A549 treated with CpdA at 1 μM for 4 hours (cell line): ENCODE results near the gene DEPDC4. TPM values are rescaled to one million over a fixed set of nuclear protein-coding genes. Genes with fewer than 3 reads are reported as not detected.

Source experiments
- total RNA-seq: library from RNA; stranded (reverse); fragments of 200-300 nt; extraction: Qiagen RNA extraction; gene quantifications from 5 replicates; pipeline ENCODE4 v1.2.3, GENCODE V29; 2022; ENCODE audit warnings: low read depth

DEPDC4 gene
- total RNA-seq = 1.3 to 2.2 TPM (median 1.5 TPM) in 5 replicates

DNA sequence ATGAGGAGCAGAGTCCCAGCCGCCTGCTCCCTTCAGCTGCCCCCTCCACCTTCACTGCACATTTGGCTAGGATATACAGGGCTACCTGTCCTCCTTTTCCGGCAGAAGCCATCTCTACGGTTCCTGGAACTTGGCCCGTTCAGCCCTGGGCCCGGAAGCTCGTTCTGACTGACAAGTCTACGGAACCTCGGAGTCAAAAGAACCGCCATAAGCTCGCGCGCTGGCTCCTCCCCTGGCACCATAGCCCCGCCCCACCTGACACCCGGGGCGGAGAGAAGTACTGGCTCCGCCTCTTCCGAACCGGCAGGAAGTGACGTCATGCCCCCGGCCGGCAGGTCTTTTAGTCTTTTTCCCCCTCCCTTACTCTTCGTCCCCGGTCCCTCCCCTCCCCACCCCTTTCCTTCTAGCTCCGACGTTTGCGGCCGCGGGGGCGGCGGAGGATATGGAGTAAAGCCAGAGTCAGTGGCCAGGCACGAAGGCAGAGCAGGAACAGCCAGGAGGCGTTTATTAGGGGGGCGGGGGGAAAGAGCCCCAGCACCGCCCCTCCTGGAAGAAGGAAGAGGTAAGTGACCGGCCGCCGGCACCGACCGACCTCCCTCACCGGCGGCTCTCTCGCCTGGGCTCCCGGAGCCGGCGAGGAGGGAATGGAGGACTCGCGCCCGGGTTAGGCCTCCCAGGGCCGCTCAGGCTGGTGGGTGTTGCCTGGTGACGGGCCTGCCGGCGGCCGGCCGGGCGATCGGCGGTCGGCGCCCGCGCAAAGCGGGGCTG is at the start of gene DEPDC4, which contains the start of gene SCYL2:
DEPDC4 (minus strand) TSS at position 245 of the 768 bp plus-strand sequence; CDS start at position 242, 3 bp downstream.
SCYL2 (plus strand) TSS at position 343 of the 768 bp plus-strand sequence. CDS start 15,794 bp downstream, outside the sequence.

DNA sequence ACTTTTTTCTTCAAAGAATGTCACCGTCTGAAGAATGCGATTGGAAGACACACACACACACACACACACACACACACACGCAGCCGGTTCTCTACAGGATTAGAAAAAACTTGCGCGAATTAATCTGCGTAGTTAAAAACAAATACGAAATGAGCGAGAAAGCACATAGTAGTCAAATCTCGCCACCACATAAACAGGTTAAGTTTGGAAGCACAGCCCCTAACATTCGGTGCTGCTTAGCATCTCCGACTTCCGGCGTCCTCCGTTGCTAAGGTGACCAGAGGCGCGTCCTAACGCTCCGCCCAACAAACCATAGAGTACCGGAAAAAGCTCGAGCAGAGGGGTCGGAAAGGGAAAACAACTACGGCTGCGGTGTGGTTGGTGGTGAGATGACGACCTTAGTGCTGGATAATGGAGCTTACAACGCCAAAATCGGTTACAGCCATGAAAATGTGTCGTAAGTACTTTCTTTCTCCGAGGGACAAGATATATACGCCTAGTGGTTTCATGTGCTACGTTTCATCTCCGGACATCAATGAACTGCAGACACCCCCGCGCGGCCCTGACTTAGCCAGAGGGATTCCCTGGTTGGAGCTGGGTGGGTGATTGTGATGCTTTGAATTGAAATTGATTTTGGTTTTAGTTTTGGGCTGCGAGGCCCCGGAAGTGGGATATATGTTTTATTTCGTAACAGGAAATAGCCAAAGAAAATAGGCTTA is 66.3 kb downstream of the DEPDC4 start, which contains the start of gene ACTR6:
ACTR6 (plus strand) TSS at position 353 of the 719 bp plus-strand sequence; CDS start at position 390, 37 bp downstream.

Other genes with a start within 250 kb of the DEPDC4 start
- 10.5 to 13.1 TPM (median 12.1 TPM) in 5 replicates for gene BLTP3B, start 124.2 kb downstream of the DEPDC4 start, total RNA-seq
- 18.8 to 37.3 TPM (median 26.6 TPM) in 5 replicates for gene ACTR6, start 66.3 kb downstream of the DEPDC4 start, total RNA-seq
- gene SCYL2, start 98 bp upstream of the DEPDC4 start, total RNA-seq = 16.7 to 22.6 TPM (median 20.4 TPM) in 5 replicates
- gene SLC17A8, start 90.0 kb upstream of the DEPDC4 start, total RNA-seq = not detected in 5 replicates
- 0.05 to 0.23 TPM (median 0.09 TPM) in 3 of 5 replicates, not detected in the others for gene NR1H4, start 206.8 kb upstream of the DEPDC4 start, total RNA-seq